ENCODE measurements around the gene HOPX. TPM values are rescaled to one million over a fixed set of nuclear protein-coding genes. Genes with fewer than 3 reads are reported as not detected.
"Not testable (repeated sequence)": the region's sequence is repeated elsewhere in the genome, so short reads cannot be mapped to it uniquely, and the experiment has no call there.

The HOPX gene
- total RNA-seq, 6 donors from 2014 or later = 235 to 1,594 (median 506) TPM

DNA sequence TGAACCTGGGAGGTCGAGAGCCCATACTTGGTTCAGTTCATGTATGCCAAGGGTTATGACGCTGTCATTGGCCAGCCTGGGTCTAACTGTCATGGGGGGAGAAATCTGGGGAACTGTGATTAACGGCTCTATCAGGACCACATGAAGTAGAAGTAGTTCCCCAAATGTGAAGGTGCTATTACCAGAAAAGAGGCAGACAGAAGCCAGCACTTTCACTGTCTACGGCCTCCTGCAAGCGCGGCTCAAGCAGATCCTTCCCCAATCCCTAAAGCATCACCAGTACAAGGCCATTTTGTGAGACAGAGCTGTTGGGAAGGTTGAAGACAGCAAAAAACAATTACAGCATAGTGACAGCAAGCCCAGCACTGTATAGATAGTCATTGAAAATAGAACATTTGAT, 37.5 kb downstream of the HOPX start:
- DNase-seq = no peak
- 92 to 95% methylated on average over 6 of the region's 6 CpGs for WGBS, 2 donors
- peaks cover 0 to 11% (median 1%) of the 10 kb centered on the region in 4 donors for H3K36me3 ChIP-seq
- peaks cover 0 to 13% (median 0%) of the 10 kb centered on the region in 4 donors for H3K9me3 ChIP-seq
- no peaks in the 10 kb centered on the region for H3K4me1 ChIP-seq
- no peak for ATAC-seq (ENCODE audit: low FRiP score in 2 of 2)
- no peak overlapping the region for H3K27ac ChIP-seq
- H3K4me3 ChIP-seq = no peak overlapping the region
- no peak for TF ChIP-seq POLR2A (IDR thresholded peaks at IDR 0.05)
- TF ChIP-seq POLR2AphosphoS5 (IDR thresholded peaks at IDR 0.05) = no peak
- TF ChIP-seq, protein P1, sequence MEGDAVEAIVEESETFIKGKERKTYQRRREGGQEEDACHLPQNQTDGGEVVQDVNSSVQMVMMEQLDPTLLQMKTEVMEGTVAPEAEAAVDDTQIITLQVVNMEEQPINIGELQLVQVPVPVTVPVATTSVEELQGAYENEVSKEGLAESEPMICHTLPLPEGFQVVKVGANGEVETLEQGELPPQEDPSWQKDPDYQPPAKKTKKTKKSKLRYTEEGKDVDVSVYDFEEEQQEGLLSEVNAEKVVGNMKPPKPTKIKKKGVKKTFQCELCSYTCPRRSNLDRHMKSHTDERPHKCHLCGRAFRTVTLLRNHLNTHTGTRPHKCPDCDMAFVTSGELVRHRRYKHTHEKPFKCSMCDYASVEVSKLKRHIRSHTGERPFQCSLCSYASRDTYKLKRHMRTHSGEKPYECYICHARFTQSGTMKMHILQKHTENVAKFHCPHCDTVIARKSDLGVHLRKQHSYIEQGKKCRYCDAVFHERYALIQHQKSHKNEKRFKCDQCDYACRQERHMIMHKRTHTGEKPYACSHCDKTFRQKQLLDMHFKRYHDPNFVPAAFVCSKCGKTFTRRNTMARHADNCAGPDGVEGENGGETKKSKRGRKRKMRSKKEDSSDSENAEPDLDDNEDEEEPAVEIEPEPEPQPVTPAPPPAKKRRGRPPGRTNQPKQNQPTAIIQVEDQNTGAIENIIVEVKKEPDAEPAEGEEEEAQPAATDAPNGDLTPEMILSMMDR (IDR thresholded peaks at IDR 0.05) = no peak
- no peak for TF ChIP-seq EP300 (IDR thresholded peaks at IDR 0.05)
- H3K27me3 ChIP-seq = no peaks in the 10 kb centered on the region

DNA sequence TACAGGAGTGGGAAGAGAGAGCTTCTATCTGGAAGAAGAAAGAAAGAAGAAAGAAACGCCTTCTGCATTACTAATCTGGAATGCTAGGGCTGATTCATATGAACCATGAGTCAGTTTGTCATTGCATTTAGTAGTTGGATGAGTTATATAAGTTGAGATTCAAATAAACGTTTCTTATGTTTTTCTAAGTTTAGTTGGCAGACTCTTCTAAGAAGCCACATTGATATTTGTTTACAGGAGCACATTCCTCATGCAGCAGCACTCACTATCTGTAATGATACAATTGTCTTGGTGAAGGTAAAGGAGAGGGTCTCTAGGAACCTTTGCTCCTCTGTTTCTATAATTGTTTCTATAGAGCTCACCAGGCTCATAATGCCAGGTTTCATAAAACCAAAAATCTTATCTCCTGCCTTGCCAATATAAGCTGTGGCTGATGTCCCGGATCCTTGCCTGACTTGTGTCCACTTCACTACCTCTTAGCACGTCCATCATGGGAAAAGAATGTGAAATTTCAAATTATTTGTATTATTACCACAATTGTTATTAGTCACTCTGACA, 39.5 kb downstream of the HOPX start:
- H3K4me3 ChIP-seq = no peak overlapping the region
- peaks cover 0 to 7% (median 0%) of the 10 kb centered on the region in 4 donors for H3K9me3 ChIP-seq
- no peak overlapping the region for H3K27ac ChIP-seq
- WGBS, 2 donors = 46 to 66% methylated on average over 4 of the region's 4 CpGs
- H3K36me3 ChIP-seq = no peaks in the 10 kb centered on the region
- no peaks in the 10 kb centered on the region for H3K4me1 ChIP-seq
- no peak for DNase-seq
- TF ChIP-seq POLR2AphosphoS5 (IDR thresholded peaks at IDR 0.05) (no peak), EP300 (IDR thresholded peaks at IDR 0.05) (no peak)
- ATAC-seq (ENCODE audit: low FRiP score in 2 of 2) = no peak
- no peaks in the 10 kb centered on the region for H3K27me3 ChIP-seq

DNA sequence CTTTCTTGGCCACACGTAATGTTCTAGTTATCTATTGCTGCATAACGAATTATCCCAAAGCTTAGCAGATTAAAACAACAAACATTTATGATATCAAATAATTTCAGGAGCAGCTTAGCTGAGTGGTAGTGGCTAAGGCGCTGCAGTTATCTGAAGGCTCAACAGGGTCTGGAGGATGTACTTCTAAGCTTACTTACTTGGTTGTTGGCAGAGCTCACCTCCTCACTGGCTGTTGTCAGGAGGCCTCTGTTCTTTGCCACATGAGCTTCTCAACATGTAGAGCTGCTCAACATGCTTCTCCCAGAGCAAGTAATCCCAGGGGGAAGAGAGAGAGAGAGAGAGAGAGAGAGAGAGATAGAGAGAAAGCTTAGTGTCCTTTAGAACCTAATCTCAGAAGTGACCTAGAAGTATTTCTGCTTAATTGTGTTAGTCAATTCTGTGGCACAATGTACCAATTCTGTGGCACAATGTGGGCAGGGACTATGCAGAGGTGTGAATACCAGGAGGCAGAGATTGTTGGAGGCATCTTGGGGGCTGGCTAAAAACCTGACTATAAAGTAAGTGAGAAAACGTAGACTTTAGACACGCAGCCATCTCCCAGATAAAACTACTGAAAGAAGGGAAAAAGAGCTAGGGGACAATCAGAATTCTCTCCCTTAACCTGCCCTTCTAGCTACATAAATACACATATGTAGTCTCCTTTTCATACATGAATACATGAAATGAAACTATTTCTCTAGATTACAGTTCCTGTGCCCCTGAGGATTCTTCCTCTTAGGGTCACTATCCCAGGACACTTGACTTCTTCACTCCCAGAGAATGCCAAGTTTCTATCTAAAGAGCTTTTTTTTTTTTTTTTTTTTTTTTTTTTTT, 40.2 kb downstream of the HOPX start:
- no peaks in the 10 kb centered on the region for H3K36me3 ChIP-seq
- H3K9me3 ChIP-seq = no peaks in the 10 kb centered on the region
- no peak overlapping the region for H3K27ac ChIP-seq
- no peaks in the 10 kb centered on the region for H3K4me1 ChIP-seq
- no peak overlapping the region for H3K4me3 ChIP-seq
- TF ChIP-seq POLR2A (IDR thresholded peaks at IDR 0.05) = no peak
- TF ChIP-seq, protein P1 (IDR thresholded peaks at IDR 0.05) = no peak
- no peak for TF ChIP-seq POLR2AphosphoS5 (IDR thresholded peaks at IDR 0.05)
- TF ChIP-seq EP300 (IDR thresholded peaks at IDR 0.05) = no peak
- no peak for ATAC-seq (ENCODE audit: low FRiP score in 2 of 2)
- WGBS, 2 donors = 82 to 88% methylated on average over 5 of the region's 5 CpGs
- no peak for DNase-seq
- H3K27me3 ChIP-seq = no peaks in the 10 kb centered on the region

DNA sequence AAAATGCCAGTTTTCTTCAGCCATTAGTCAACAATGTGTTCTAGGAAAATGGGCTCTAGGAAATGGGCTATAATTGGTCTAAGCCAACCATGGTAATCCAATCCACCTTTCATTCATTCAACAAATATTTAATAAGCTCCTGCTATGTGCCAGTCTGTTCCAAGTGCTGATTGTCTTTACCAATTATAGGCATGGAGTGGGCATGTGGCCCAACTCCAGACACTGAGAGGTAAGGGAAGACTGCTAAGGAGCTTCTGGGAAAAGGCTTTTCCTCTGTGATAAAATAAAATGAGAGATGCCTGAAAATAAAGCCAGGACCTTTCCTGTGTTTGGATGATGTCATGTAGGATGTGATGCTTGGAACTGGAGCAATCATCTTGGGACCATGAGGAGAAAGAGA, 43.3 kb downstream of the HOPX start:
- DNase-seq (no peak), ATAC-seq (ENCODE audit: low FRiP score in 2 of 2) (no peak)
- Histone ChIP-seq H3K9me3 (no peaks in the 10 kb centered on the region), H3K36me3 (no peaks in the 10 kb centered on the region), H3K27ac (no peak overlapping the region), H3K4me1 (no peaks in the 10 kb centered on the region), H3K27me3 (no peaks in the 10 kb centered on the region), H3K4me3 (no peak overlapping the region)
- TF ChIP-seq POLR2A (IDR thresholded peaks at IDR 0.05) = no peak
- TF ChIP-seq, protein P1 (IDR thresholded peaks at IDR 0.05) = no peak
- TF ChIP-seq EP300 (IDR thresholded peaks at IDR 0.05) = no peak
- no peak for TF ChIP-seq POLR2AphosphoS5 (IDR thresholded peaks at IDR 0.05)

DNA sequence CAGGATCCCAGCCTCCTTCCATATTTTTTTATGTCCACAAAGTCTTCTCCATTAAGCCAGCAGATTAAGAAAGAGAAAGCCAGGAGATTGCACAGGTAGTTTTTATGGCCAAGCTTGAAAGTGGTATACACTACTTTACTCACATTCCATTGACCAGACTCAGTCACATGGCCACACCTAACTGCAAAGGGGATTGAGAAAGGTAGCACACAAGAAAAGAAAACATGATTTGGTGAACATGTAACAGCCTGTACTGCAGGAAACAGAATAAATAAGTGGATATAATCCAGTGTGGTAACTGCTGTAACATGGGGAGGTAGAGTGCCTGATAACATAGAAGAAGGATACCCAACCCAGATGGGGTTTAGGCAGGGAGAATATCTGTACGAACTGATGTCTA, 43.9 kb downstream of the HOPX start:
- no peaks in the 10 kb centered on the region for H3K4me1 ChIP-seq
- H3K36me3 ChIP-seq = no peaks in the 10 kb centered on the region
- WGBS, 2 donors = 92 to 94% methylated on average over 1 of the region's 1 CpG
- no peaks in the 10 kb centered on the region for H3K27me3 ChIP-seq
- TF ChIP-seq EP300 (IDR thresholded peaks at IDR 0.05) (no peak), POLR2AphosphoS5 (IDR thresholded peaks at IDR 0.05) (no peak), POLR2A (IDR thresholded peaks at IDR 0.05) (no peak)
- TF ChIP-seq, protein P1 (IDR thresholded peaks at IDR 0.05) = no peak
- no peak overlapping the region for H3K27ac ChIP-seq
- H3K9me3 ChIP-seq = no peaks in the 10 kb centered on the region
- ATAC-seq (ENCODE audit: low FRiP score in 2 of 2) (no peak), DNase-seq (no peak)
- no peak overlapping the region for H3K4me3 ChIP-seq

DNA sequence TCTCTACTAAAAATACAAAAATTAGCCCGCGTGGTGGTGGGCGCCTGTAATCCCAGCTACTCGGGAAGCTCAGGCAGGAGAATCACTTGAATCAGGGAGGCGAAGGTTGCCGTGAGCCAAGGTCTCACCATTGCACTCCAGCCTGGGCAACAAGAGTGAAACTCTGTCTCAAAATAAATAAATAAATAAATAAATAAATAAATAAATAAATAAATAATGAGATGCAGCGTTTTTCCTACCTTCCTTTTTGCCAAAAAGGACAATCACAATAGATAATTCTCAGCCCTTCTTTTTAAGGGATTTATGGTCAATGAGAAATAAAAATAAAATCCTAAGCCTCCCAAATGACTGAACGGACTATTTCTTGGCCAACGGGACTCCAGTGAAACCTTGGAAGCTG, 46.1 kb downstream of the HOPX start:
- 95 to 96% methylated on average over 9 of the region's 9 CpGs for WGBS, 2 donors
- ATAC-seq (ENCODE audit: low FRiP score in 2 of 2) = not testable (repeated sequence)

More for the DNA sequence above, 46.1 kb downstream of the HOPX start:
- H3K36me3 ChIP-seq, H3K4me1 ChIP-seq, DNase-seq, H3K27me3 ChIP-seq, H3K27ac ChIP-seq, H3K9me3 ChIP-seq, H3K4me3 ChIP-seq: not testable (repeated sequence)
